ENCODE results near the gene ADAMTS17. TPM values are rescaled to one million over a fixed set of nuclear protein-coding genes. Genes with fewer than 3 reads are reported as not detected.
A peak's percentile ranks its signal among the peaks of the same experiment; 100 is the strongest.

The ADAMTS17 gene
- polyA plus RNA-seq, 2 of the 4 experiments (the other 2 are of a cell fraction): 0.05 TPM; not detected in 1

DNA sequence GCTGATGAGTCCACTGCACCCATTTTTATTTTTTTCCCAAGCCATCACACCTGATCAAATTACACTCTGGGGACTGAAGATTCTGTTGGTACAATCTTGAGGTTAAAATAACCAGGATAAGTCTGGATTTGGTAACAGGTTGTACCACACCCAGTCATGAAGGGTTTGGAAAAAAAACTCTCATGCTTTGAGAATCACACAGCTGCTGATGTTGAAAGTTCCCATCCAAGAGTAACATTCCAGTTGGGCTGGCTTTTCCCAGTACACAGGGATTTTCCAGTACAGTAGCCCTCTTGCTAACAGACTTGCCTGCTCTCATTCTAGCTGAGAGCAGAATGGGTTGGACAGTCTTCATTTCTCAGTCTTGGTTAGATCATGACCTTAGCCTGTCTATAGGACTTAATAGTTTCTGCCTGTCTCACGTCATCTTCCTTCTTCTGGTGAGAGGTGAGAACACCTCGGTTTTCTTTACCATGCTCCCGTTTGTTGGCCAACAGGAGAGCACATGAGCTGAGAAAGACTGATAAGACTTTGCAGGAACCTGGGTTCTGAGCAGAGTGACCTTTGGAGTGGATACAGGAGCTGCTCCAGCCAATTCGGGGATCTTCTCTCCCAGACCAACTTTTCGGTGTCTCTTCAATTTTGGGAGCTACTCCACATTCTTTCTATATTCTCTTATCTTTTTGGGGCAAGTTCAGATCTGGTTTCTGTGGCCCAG is 308.5 kb downstream of the ADAMTS17 start:
- no peak for ATAC-seq
- CTCF ChIA-PET: interaction anchor here (0.6 to 1.7 kb wide), 4 partner anchors 10 to 1427 kb away, joined by 3 read pairs; no protein-coding TSS in a partner anchor

DNA sequence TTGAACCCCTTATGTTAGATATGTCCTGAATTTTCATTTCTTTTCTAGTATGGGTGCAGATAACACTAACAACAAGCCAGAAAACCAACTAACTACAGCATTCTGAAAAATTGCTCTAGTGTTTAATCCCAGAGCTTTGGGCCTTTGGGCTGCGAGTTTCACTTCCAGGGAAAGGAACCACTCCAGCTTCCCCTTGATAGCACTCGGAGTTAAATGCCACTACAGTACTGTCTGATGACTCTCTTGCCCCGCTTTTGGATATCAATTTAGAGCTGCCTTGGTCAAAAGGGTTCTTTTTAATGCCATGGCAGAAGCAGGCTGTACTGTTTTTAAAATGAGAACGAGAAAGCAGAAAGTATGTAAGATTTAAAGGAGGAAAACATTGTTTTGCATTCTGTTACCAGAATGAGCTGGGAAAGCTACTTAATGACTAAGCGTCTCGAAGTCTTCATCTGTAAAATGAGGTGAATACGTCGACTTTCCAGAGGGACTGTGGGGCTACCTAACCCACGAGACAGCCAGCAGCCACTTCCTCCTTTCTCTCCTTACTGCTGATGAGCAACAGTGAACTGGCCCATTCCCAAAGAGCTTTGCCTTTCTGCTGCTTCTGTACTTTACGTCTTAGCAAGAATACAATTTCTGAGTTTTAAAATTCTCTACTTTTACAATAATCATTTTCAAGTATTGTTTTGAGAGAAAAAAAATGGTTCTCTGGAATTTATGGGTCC is 309.3 kb downstream of the ADAMTS17 start:
- FAIRE-seq (no peak), ATAC-seq (no peak), DNase-seq (ENCODE audit: low read depth in 1 of 2, low spot score in 1 of 2) (no peak)
- no peak overlapping the region for H3K4me3 ChIP-seq
- POLR2A ChIA-PET: no interaction called here
- peaks cover 13% of the 10 kb centered on the region for H3K9me3 ChIP-seq
- 27% methylated on average over 10 of the region's 10 CpGs for WGBS (ENCODE audit: missing lambda C conversion rate)
- no peaks in the 10 kb centered on the region for H3K4me1 ChIP-seq
- H3K4me2 ChIP-seq: no peak overlapping the region
- H3K27ac ChIP-seq: no peak overlapping the region
- no peak for TF ChIP-seq ESRRA (IDR thresholded peaks at IDR 0.05; ENCODE audit: borderline replicate concordance, low read length)
- no peak for TF ChIP-seq RAD21 (conservative IDR thresholded peaks at IDR 0.05 in 1 of 2, IDR thresholded peaks at IDR 0.05 in 1 of 2)
- TF ChIP-seq JUN (IDR thresholded peaks at IDR 0.05): no peak
- TF ChIP-seq, protein P1, sequence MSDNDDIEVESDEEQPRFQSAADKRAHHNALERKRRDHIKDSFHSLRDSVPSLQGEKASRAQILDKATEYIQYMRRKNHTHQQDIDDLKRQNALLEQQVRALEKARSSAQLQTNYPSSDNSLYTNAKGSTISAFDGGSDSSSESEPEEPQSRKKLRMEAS (IDR thresholded peaks at IDR 0.05): no peak
- TF ChIP-seq CBX2 (IDR thresholded peaks at IDR 0.05; ENCODE audit: borderline replicate concordance, low read depth): no peak
- no peak for TF ChIP-seq NFE2L2 (conservative IDR thresholded peaks at IDR 0.05; ENCODE audit: low read length)
- CTCF ChIA-PET: interaction anchor here (0.8 to 1.7 kb wide), 3 partner anchors 9 to 25 kb away, joined by 3 read pairs; no protein-coding TSS in a partner anchor

More for the DNA sequence above, 308.5 kb downstream of the ADAMTS17 start:
- DNase-seq (ENCODE audit: low read depth in 1 of 2, low spot score in 1 of 2) (no peak), FAIRE-seq (peak; percentile 46)
- H3K4me1 ChIP-seq: no peaks in the 10 kb centered on the region
- POLR2A ChIA-PET: no interaction called here
- H3K4me3 ChIP-seq: no peak overlapping the region
- no peak overlapping the region for H3K27ac ChIP-seq
- 17% methylated on average over 5 of the region's 5 CpGs for WGBS (ENCODE audit: missing lambda C conversion rate)
- no peak overlapping the region for H3K4me2 ChIP-seq
- peaks cover 5% of the 10 kb centered on the region; the same call in 2 of the 3 replicates for H3K9me3 ChIP-seq
- TF ChIP-seq CTCF (IDR thresholded peaks at IDR 0.05) (no peak), HDAC2 (IDR thresholded peaks at IDR 0.05) (no peak), MAZ (IDR thresholded peaks at IDR 0.05; ENCODE audit: borderline replicate concordance, low read depth, low read length) (no peak), CBX2 (IDR thresholded peaks at IDR 0.05; ENCODE audit: borderline replicate concordance, low read depth) (no peak), POLR2AphosphoS2 (conservative IDR thresholded peaks at IDR 0.05; ENCODE audit: low read length) (no peak), HOXA7 (CRISPR knock-in tag; IDR thresholded peaks at IDR 0.05) (no peak), EHF (CRISPR knock-in tag; IDR thresholded peaks at IDR 0.05) (no peak), TFCP2L1 (CRISPR knock-in tag; IDR thresholded peaks at IDR 0.05) (no peak), MAFK (IDR thresholded peaks at IDR 0.05; ENCODE audit: partially characterized antibody) (no peak), RNF2 (IDR thresholded peaks at IDR 0.05; ENCODE audit: borderline replicate concordance, low read depth) (no peak), FOSB (CRISPR knock-in tag; IDR thresholded peaks at IDR 0.05) (no peak), RARB (CRISPR knock-in tag; IDR thresholded peaks at IDR 0.05) (no peak), PBX3 (IDR thresholded peaks at IDR 0.05) (no peak), CHD4 (IDR thresholded peaks at IDR 0.05; ENCODE audit: borderline replicate concordance) (no peak), HES2 (IDR thresholded peaks at IDR 0.05) (no peak), TP53 (CRISPR knock-in tag; IDR thresholded peaks at IDR 0.05) (no peak)

Measured in A549 (cell line).